ENCODE measurements around the gene CBLL2. TPM values are rescaled to one million over a fixed set of nuclear protein-coding genes. Genes with fewer than 3 reads are reported as not detected.

The CBLL2 gene
- total and polyA plus RNA-seq, 10 of the 15 experiments (the other 5 are each of a cell fraction or from before 2014, with no cell fraction given), result 0.12 to 0.17 TPM; not detected in 8

- Histone ChIP-seq H4K20me1 (ENCODE audit: control insufficient read depth, insufficient read depth) (no peaks in the 10 kb centered on the region), H2AFZ (ENCODE audit: control insufficient read depth, low read depth, low read length) (no peak overlapping the region), H3K9me3 (replicated peaks; ENCODE audit: control insufficient read depth, insufficient read depth, low read length) (no peaks in the 10 kb centered on the region), H3K79me2 (ENCODE audit: control insufficient read depth, insufficient read depth, low read length) (no peaks in the 10 kb centered on the region), H3K9ac (ENCODE audit: control insufficient read depth, insufficient read depth, low read length) (no peak overlapping the region), H3K4me1 (ENCODE audit: control insufficient read depth, insufficient read depth, low read length) (no peaks in the 10 kb centered on the region), H3K27ac (ENCODE audit: control insufficient read depth, insufficient read depth) (no peak overlapping the region), H3K36me3 (ENCODE audit: control insufficient read depth in 2 of 2, insufficient read depth in 2 of 2, low read length in 1 of 2) (no peaks in the 10 kb centered on the region), H3K4me3 (no peak overlapping the region), H3K27me3 (replicated peaks in 1 of 2; ENCODE audit: control insufficient read depth in 2 of 2, insufficient read depth in 2 of 2, low read length in 1 of 2) (no peaks in the 10 kb centered on the region), H3K4me2 (ENCODE audit: control insufficient read depth, insufficient read depth) (no peak overlapping the region)
- BruUV-seq (replicated peaks), result no TSS peak
- ATAC-seq (no peak), DNase-seq (ENCODE audit: low read depth, low spot score) (no peak), FAIRE-seq (no peak)
- ChIA-PET CTCF (no interaction called here), POLR2A (no interaction called here), SMC1A (ENCODE audit: uncharacterized antibody, unreplicated experiment) (no interaction called here), RAD21 (ENCODE audit: unreplicated experiment) (no interaction called here)
- intact Hi-C loops (cut with micrococcal nuclease; ENCODE audit: unreplicated experiment), result no loop called here
- in situ Hi-C loops (cut with MboI), result no loop called here
- WGBS (ENCODE audit: insufficient coverage, insufficient replicate concordance, low lambda C conversion rate, missing lambda C conversion rate), result 14% methylated on average over 3 of the region's 3 CpGs
- no peak for TF ChIP-seq NR2F1 (conservative IDR thresholded peaks at IDR 0.05)
- TF ChIP-seq, protein P1, sequence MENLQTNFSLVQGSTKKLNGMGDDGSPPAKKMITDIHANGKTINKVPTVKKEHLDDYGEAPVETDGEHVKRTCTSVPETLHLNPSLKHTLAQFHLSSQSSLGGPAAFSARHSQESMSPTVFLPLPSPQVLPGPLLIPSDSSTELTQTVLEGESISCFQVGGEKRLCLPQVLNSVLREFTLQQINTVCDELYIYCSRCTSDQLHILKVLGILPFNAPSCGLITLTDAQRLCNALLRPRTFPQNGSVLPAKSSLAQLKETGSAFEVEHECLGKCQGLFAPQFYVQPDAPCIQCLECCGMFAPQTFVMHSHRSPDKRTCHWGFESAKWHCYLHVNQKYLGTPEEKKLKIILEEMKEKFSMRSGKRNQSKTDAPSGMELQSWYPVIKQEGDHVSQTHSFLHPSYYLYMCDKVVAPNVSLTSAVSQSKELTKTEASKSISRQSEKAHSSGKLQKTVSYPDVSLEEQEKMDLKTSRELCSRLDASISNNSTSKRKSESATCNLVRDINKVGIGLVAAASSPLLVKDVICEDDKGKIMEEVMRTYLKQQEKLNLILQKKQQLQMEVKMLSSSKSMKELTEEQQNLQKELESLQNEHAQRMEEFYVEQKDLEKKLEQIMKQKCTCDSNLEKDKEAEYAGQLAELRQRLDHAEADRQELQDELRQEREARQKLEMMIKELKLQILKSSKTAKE (IDR thresholded peaks at IDR 0.05; ENCODE audit: low read depth, poor library complexity, severe bottlenecking), result no peak
- no peak for TF ChIP-seq WRNIP1 (IDR thresholded peaks at IDR 0.05; ENCODE audit: borderline replicate concordance, low read depth, low read length)
- no peak for TF ChIP-seq TAF1 (IDR thresholded peaks at IDR 0.05; ENCODE audit: borderline replicate concordance, low read depth, low read length)
- no peak for TF ChIP-seq ZSCAN29 (IDR thresholded peaks at IDR 0.05)
- no peak for TF ChIP-seq SUPT20H (IDR thresholded peaks at IDR 0.05; ENCODE audit: borderline replicate concordance, control insufficient read depth, low read depth, low read length)
- TF ChIP-seq ATF7 (IDR thresholded peaks at IDR 0.05; ENCODE audit: low read depth), result no peak
- TF ChIP-seq, protein P2, sequence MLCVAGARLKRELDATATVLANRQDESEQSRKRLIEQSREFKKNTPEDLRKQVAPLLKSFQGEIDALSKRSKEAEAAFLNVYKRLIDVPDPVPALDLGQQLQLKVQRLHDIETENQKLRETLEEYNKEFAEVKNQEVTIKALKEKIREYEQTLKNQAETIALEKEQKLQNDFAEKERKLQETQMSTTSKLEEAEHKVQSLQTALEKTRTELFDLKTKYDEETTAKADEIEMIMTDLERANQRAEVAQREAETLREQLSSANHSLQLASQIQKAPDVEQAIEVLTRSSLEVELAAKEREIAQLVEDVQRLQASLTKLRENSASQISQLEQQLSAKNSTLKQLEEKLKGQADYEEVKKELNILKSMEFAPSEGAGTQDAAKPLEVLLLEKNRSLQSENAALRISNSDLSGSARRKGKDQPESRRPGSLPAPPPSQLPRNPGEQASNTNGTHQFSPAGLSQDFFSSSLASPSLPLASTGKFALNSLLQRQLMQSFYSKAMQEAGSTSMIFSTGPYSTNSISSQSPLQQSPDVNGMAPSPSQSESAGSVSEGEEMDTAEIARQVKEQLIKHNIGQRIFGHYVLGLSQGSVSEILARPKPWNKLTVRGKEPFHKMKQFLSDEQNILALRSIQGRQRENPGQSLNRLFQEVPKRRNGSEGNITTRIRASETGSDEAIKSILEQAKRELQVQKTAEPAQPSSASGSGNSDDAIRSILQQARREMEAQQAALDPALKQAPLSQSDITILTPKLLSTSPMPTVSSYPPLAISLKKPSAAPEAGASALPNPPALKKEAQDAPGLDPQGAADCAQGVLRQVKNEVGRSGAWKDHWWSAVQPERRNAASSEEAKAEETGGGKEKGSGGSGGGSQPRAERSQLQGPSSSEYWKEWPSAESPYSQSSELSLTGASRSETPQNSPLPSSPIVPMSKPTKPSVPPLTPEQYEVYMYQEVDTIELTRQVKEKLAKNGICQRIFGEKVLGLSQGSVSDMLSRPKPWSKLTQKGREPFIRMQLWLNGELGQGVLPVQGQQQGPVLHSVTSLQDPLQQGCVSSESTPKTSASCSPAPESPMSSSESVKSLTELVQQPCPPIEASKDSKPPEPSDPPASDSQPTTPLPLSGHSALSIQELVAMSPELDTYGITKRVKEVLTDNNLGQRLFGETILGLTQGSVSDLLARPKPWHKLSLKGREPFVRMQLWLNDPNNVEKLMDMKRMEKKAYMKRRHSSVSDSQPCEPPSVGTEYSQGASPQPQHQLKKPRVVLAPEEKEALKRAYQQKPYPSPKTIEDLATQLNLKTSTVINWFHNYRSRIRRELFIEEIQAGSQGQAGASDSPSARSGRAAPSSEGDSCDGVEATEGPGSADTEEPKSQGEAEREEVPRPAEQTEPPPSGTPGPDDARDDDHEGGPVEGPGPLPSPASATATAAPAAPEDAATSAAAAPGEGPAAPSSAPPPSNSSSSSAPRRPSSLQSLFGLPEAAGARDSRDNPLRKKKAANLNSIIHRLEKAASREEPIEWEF (IDR thresholded peaks at IDR 0.05; ENCODE audit: insufficient replicate concordance, low read depth, low read length), result no peak
- TF ChIP-seq CHD4 (IDR thresholded peaks at IDR 0.05), result no peak
- no peak for TF ChIP-seq NFYB (IDR thresholded peaks at IDR 0.05; ENCODE audit: insufficient read depth, low read depth, low read length)
- no peak for TF ChIP-seq POU2F2 (IDR thresholded peaks at IDR 0.05; ENCODE audit: borderline replicate concordance, low read depth, low read length)
- TF ChIP-seq ZNF217 (IDR thresholded peaks at IDR 0.05), result no peak
- no peak for TF ChIP-seq KAT2A (conservative IDR thresholded peaks at IDR 0.05; ENCODE audit: control insufficient read depth, low read depth, low read length)
- no peak for TF ChIP-seq KDM1A (IDR thresholded peaks at IDR 0.05; ENCODE audit: borderline replicate concordance)
- no peak for TF ChIP-seq IRF4 (IDR thresholded peaks at IDR 0.05; ENCODE audit: low read depth, low read length)
- no peak for TF ChIP-seq EGR1 (IDR thresholded peaks at IDR 0.05; ENCODE audit: borderline replicate concordance in 1 of 2, low read depth in 2 of 2, low read length in 2 of 2)
- no peak for TF ChIP-seq RB1 (IDR thresholded peaks at IDR 0.05; ENCODE audit: borderline replicate concordance)
- TF ChIP-seq, protein P3, sequence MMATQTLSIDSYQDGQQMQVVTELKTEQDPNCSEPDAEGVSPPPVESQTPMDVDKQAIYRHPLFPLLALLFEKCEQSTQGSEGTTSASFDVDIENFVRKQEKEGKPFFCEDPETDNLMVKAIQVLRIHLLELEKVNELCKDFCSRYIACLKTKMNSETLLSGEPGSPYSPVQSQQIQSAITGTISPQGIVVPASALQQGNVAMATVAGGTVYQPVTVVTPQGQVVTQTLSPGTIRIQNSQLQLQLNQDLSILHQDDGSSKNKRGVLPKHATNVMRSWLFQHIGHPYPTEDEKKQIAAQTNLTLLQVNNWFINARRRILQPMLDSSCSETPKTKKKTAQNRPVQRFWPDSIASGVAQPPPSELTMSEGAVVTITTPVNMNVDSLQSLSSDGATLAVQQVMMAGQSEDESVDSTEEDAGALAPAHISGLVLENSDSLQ (IDR thresholded peaks at IDR 0.05), result no peak
- TF ChIP-seq BCL11A (IDR thresholded peaks at IDR 0.05; ENCODE audit: low read depth, low read length), result no peak
Measured at GRCh38 chrX:22313766-22314165, 41.1 kb downstream of the CBLL2 start.

All from GM12878 (cell line).